NCI-H748 (cell line): ENCODE results near the gene RUVBL1.

Experiments used
- DNase-seq: peaks from one replicate; lab custom pipeline; 2025; ENCODE audit not compliant: unreplicated experiment; lab: John Stamatoyannopoulos, UW

Gene RUVBL1

DNA sequence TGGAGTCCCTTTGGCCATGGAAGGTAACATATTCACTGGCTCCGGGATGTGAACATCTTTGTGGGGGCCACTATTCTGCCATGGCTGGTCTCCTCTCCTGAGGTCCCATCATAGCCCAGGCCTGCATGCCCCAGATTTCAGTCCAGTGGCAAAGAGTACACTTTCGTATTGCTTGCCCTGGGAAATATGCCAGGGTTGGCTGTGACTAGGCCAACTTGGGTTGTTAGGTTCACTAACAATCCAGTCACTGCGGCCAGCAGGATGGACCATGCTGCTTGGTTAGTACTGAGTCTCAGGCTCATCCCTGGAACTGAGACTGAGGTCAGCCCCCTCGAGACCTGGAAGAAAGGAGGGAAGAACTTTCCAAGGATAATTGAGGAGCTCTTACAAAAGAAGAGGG is 19.9 kb upstream of the RUVBL1 start:
- DNase-seq: no peak

DNA sequence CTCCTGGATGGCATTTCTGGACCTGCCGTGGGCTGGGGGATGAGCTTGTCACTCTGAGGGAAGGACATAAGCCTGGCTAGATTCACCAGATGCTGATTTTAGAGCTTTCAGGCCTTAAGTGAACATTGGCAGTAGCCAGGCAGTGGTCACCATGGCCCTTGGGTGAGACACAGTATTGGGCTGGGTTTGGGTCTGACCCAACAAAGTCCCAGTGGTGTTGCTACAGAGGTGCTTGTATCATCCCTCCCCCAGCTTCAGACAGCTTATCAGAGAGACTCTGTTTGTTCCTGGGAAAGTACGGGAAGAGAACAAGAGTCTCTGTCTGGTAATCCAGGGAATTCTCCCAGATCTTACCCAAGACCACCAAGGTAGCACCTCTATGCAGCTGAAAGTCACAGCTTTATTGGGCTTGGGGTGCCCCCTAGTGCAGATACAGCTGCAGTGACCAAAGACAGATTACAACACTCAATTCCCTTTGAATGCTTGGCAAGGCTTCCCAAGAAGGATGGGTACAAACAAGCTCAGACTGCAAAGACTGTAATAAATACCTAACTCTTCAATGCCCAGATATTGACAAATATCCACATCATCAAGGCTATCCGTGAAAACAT is 9.8 kb upstream of the RUVBL1 start:
- DNase-seq: peak; percentile 47

DNA sequence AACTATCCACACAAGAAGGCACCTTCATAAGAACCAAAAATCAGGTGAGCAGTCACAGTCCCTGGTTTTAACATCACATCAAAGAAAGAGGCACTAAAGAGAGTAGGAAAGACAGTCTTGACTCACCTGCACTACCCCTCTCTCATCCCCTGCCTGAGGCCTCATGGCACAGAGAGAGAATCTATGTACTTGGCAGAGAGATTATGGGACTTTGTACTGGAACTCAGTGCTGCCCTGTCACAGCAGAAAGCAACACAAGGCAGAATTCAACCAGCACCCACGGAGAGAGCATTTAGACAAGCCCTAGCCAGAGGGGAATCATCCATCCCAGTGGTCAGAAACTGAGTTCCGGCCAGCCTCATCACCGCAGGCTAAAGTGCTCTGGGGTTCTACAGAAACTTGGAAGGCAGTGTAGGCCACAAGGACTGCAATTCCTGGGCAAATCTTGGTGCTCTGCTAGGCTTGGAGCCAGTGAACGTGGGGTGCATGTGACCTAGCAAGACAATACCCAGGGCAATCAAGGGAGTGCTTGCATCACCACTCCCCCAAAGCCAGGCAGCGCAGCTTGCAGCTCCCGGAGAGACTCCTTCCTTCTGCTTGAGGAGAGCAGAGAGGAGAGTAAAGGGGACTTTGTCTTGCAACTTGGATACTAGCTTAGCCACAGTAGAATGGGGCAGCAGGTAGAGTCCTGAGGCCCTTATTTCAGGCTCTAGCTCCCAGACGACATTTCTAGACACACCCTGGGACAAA is 8.5 kb upstream of the RUVBL1 start:
- no peak for DNase-seq

DNA sequence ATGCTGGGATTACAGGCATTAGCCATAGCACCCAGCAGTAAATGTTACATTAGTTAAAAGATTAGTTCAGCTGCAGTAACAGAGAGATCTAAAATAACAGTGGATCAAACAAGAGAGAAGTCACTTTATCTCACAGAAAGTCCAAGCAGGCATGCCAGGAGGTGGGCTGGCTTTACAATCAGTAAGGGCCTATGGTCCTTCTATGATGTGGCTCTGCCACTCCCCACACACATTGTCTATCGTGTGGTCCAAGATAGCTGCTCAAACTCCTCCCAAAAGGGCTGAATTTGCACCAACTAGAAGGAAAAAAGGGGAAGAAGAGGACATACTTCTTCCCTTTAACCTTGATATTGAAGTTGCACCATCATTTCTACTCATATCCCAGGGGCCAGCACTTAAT is 4.6 kb upstream of the RUVBL1 start:
- no peak for DNase-seq

DNA sequence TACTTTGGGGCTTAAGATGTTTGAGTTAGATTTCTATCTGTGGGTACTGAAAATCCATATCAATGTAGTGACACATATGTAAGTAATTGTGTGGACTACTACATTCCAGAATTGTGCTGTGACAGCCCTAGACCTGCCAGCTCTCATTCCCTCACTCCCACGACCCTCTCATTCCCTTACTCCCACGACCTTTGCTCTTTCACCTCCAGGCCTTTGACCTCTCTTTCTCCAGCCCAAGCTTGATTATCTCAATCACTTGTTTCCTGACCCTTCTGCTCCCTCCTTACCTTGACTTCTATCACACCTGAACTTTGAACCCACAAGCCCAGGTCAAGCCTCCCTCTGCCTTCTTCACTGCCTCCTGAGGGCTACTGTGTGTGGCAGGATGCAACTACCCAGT is 3.6 kb upstream of the RUVBL1 start:
- DNase-seq: no peak

DNA sequence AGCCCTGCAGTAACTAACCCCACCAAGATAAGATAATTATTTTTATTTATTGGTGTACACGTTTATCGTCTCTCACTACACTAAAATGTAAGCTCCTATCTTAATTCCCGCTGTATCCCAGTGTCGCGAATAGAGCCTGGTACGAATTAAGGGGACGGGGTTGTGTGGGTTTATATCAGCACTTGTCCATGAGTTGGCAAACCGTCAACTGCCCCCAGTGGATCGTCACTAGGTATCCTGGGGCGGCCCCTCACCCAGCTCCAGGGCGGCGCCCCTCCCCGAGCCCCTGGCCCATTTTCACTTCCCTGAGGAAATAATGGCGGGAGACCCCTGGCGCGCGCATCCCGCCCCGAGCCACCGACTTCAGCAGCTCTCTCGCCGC is 465 bp downstream of the RUVBL1 start:
- DNase-seq: no peak

DNA sequence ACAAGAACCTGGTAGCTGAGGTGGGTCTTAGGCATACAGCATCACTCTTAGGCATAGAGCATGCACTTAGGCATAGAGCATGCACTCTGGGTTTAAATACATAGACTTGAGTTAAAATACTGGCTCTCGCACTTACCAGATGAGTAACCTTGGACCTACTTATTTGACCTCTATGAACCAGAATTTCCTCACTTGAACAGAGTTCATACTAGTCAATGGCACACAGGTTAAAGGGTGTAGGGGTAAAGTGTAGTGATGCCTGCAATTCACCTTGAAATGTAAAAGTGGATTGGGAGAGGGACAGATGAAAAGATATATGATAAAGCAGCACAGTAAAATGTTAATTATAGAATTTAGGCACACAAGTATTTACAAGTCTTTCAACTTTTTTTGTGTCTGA is 1.6 kb downstream of the RUVBL1 start:
- no peak for DNase-seq

DNA sequence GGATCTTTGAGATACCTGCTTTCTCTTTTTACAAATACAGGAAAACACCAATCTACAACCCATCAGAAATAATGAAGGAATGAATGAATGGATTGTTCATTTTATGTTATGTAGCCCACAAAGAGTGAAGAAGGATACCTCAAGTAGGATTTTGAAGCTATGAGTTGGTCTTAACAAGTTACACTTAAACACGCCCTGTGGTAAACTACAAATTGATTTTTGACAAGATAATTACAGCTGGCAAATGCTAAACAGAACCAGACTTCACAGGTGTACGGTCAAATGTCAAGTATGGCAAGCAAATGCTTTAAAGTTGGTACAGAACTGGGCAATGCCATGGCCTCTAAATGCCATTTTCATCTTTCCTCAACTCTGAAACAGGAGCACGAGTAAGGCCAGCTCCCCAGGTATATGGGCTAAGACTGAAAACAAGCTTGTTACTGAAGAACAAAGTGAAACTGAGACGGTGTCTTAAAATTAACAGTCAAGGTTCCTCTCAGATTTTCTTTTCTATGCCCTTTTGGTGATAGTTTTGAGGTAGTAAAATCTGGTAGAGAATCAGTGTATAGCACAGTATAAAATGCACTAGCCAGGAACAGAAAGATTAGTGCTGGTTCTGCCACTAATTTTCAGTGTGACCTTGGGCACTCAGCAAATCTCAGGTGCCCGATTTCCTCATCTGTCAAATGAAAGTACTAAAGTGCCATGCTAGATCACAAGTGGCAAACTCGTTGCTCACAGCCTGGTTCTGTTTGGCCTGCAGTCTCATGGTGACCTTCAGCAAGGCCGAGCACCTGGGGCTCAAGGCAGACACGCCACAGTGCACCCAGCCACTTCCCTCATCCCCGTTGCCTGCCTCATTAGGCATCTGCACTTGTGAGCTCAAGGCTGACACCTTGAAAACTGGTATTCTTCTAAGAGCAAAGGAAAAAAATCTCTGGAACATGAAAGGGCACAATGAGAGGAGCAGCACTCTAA is 9.5 kb downstream of the RUVBL1 start:
- no peak for DNase-seq

DNA sequence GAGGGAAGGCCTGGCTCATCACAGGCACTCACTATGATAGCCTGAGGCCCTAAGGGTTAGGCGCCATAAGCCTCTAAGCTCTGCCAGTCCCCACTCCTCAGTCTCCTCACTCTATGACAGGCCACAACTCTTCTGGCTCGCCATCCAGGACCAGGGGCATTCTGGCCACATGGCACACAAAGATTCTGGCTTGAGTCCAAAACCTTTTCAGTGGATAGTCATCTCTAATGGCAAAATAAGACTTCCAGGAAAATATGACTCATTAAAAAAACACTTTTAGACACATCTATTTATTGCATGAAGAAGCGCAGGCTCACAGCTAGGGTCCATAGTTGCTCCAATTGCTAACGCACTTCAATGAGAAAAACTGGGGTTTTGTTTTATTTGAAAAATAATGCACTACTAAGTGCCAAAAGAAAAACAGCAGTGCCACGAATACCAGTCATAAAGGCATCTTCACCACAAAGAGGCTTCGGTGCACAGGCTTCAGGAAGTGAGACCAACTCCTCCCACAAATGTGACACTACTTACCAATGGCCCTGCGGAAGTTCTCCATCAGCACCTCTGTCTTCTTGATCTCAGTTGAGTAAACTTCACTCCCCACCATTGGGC is 11.1 kb downstream of the RUVBL1 start:
- DNase-seq: peak; percentile 3

DNA sequence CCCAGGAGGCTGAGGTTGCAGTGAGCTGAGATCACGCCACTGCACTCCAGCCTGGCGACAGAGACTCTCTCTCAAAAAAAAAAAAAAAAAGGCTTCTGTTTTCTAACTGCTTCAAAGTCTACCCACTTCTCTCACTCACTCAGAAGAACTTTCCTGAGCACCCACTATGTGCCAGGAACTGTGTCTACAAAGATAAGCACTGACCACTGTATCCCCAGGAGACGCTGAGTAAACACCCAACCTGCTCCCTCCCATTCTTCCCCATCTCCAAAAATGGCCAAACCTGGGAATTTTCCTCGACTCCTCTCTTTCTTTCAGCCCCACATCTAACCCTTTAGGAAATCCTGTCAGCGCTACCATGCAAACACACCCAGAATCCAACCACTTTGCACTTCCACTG is 12.5 kb downstream of the RUVBL1 start:
- no peak for DNase-seq

DNA sequence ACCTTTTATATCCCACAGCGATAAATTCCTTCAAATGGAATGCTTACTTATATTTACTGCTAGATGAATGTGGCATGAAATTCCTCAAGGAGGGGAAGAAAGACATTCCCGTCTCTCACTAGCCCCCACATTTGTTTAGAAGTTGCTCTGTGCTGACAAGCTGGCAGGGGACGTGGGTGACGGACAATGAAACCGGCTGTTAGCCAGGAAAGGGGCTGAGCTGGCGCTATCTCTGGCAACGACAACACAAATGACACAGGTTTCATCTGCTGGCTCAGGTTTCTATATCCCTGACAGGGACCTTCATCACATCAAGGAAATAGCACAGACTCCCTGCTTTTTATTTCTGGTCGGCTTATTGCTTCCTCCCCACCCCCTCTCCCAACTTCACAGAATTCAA is 15.8 kb downstream of the RUVBL1 start:
- no peak for DNase-seq

DNA sequence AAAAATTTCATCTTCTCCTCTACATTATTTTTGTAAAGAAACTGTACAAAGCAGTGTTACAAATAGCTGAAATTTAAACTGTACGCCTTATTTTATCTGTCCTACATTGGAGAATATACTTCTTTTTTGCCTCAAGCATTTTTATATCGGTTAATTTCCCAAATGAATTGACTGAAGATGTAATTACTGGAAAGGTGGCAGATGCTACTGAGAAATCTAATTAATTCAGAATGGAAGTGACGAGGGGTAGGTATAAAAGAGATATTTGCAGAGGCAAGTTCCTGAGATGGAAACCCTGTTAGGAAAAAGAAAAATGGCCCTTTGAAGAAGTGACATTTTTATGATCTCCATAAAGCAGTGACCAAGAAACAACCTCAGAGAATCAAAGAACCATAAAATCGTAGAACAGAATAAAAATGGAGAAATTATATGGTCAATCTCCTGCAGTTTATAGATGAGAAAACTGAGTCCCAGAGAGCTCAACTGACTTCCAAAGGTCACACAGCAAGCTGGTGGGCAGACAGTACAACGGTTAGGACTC is 20.4 kb downstream of the RUVBL1 start:
- DNase-seq: no peak

DNA sequence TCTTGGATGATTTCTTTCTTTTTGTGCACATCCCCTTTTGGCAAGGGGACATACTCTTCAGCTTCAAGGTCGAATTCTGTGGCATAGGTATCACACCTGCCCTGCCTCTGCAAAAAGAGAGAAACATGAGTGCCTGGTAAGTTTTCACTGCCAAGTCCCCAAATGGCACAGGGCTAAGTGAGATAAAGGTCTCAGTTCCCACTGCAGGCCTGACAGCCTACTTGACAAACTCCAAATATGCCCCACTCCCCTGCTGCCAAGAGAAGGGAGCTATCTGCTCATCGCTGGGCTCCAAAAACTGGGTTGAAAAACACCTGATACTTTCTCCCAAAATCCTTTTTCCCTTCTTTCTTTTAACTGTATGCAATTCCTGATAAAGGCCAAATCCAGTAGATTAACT is 23.0 kb downstream of the RUVBL1 start:
- DNase-seq: no peak

DNA sequence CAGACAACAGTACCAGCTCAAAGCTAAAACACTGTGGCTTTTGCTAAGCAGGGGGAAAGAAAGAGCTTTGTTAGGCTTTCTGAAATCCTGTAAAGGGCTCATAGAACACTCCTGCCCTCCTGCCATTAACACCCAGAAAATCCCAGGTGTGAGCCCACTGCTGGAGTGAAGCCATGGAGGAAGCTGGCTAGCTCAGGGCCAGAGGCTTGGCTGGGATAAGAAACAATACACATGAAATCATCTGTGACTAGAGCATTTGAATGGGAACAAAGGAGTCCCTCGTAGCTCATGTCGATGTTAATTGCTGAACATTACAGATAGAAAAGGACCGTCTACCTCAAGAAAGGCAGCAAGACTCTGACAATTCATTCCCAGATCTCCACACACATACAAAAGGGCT is 23.5 kb downstream of the RUVBL1 start:
- no peak for DNase-seq

DNA sequence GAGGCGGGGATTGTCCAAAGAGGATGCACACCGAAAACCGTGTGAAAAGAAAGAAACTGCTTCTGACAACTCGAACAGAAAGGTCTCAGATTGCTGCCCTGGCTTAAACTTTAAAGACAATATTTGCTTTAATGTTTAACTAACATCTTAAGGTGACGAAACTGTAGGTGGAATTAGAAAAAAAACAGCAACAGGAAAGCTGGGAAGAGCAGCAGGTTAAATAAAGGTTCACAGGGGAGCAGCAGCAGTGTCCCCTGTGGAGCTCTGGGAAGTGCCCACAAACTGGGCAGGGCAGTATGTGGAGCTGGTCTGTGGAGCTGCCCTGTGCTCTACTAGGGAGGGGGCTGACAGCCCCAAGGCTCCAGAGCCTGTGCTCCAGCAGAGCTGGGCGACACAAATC is 25.4 kb downstream of the RUVBL1 start:
- DNase-seq: no peak

DNA sequence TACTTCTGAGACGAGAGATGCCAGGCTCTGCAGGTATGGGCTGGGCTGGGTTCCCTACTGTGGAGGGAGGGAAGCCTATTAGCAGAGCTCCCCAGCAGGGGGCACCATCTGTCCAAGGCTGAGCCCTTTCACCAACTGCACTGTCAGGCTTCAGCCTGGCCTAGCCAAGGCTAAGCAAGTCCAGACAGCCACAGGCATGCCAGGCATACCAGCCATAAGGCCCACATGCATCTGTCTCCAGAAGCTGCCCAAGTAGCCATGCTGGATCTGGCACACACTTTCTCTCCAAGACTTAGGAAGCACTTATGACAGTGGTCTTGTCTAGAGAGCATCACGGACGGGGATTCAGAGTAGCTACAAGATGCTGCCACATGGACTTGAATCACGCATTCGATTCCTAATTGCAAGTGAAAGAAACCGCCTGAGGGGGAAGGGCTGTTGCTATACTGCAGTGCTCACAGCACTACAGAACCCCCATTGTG is 28.3 kb downstream of the RUVBL1 start:
- peak; percentile 53 for DNase-seq

DNA sequence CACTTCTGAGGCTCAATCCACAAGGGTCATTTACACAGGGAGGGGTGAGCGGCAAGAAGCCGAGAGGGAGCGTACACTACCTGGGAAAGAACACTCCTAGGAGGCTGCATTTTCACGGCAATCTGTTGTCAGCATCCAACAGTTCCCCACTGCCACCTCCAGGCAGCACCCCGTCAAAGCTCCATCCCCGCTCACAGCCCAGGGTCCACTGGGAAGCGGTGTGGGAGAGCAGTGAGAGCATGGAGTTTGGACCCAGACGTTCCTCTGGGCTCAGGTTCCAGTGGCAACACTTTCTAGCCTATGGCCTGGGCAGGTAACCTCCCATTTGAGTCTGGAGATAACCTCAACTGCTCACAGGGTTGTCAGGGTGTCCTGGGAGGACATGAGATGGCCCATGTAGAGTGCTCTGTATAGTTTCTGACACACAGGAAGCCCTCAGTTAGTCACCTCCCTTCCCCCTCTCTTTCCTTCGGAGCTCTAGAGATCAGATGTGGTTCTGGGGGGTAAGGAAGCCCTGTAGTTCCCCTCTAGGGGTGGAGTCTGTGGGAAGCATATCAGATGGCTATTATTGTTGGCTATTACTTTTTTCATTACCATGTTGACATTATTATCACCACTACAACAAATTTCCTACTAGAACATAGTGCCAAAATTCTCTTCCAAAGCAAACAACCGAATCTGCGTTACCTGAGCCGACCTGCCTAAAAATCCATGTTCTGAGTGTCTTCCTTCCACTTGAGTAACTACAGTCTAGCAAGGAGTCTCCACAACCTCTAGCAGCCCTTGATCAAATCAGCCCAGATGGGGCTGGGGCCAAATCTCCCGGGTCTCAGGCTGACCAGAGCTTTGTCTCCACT is 29.1 kb downstream of the RUVBL1 start:
- no peak for DNase-seq

DNA sequence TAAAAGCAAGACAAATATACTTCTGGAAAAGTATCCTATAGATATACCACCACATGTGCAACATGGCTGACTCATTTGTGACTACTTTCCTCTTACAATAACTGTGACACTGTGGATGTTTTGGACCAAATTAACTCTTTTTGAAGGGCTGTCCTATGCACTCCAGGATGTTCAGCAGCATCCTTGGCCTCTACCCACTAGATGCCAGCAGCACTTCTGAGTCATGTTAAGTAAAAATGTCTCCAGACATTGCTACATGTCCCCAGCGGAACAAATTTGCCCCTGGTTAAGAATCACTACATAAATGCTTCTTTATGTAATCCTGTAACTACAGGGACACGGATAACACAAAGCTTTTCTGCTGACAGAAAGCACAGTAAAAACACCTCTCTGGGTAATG is 32.0 kb downstream of the RUVBL1 start:
- no peak for DNase-seq

DNA sequence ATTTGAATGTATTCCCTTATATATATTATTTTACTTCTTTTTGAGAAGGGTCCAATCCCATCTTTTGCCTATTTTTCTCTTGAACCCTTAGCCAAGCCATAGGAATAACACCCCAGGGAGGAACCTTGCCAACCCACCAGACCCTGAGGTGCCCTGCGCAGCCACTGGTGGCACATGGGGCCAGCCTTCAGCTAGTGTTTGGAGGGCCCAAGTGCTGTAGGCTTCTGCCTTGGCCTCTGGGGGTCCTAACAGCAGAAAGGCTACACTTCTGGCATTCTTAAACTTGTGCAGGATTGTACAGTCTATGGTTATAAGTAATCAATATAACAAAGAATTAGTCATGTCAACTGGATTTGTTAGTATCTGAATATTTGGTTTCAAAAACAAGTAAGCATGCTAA is 34.5 kb downstream of the RUVBL1 start:
- no peak for DNase-seq

DNA sequence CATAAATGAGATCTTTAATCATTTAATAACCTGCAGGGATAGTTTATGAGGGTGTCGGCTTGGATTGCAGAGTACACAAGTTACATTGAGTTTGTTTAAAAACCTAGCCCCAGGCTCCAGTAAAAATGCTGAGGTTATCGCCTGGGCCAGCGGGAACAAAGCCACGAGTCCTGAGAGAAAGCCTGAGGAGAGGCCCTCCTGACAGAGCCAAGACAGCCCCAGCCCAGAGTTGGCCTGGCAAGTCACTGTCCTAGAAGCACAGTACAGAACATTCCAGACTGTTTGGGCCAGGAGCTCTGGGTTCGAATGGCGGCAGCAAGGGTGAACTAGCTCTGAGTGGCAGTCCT is 39.0 kb downstream of the RUVBL1 start:
- no peak for DNase-seq
